RWPE1 (cell line): ENCODE data around the gene ZEB2.

Source experiments
- CTCF ChIA-PET: fragments of 350-600 bp; sonication (Branson Sonifier 250); formaldehyde crosslinking; extraction: SDS; loops from one replicate; lab custom pipeline; 2021; lab: Yijun Ruan, JAX
- POLR2A ChIA-PET: fragments of 400-600 bp; formaldehyde crosslinking; extraction: SDS; loops from one replicate; lab custom pipeline; 2020; ENCODE audit warnings: antibody characterized with exemption; ENCODE audit not compliant: low non-redundant PET; lab: Yijun Ruan, JAX
- DNase-seq: peaks from one replicate; pipeline ENCODE4 v3.0.0; 2012; ENCODE audit warnings: low spot score
- H3K27ac ChIP-seq: fragments of 450-650 bp; 2 replicates; pipeline ENCODE4 v1.5.1; 2017
- TF ChIP-seq, protein P1 (sequence below): fragments of 450-650 bp; conservative IDR thresholded peaks from 2 replicates; pipeline ENCODE4 v1.5.1; 2017; ENCODE audit warnings: low read depth, mild to moderate bottlenecking

The ZEB2 gene

GRCh38 chr2:144516411-144516980, 3.4 kb downstream of the ZEB2 start:
- TF ChIP-seq, protein P1, sequence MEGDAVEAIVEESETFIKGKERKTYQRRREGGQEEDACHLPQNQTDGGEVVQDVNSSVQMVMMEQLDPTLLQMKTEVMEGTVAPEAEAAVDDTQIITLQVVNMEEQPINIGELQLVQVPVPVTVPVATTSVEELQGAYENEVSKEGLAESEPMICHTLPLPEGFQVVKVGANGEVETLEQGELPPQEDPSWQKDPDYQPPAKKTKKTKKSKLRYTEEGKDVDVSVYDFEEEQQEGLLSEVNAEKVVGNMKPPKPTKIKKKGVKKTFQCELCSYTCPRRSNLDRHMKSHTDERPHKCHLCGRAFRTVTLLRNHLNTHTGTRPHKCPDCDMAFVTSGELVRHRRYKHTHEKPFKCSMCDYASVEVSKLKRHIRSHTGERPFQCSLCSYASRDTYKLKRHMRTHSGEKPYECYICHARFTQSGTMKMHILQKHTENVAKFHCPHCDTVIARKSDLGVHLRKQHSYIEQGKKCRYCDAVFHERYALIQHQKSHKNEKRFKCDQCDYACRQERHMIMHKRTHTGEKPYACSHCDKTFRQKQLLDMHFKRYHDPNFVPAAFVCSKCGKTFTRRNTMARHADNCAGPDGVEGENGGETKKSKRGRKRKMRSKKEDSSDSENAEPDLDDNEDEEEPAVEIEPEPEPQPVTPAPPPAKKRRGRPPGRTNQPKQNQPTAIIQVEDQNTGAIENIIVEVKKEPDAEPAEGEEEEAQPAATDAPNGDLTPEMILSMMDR, result no peak
- H3K27ac ChIP-seq, result peak overlapping the region; percentile 76
- DNase-seq, result no peak
- CTCF ChIA-PET, result no interaction called here
- POLR2A ChIA-PET, result no interaction called here

DNA sequence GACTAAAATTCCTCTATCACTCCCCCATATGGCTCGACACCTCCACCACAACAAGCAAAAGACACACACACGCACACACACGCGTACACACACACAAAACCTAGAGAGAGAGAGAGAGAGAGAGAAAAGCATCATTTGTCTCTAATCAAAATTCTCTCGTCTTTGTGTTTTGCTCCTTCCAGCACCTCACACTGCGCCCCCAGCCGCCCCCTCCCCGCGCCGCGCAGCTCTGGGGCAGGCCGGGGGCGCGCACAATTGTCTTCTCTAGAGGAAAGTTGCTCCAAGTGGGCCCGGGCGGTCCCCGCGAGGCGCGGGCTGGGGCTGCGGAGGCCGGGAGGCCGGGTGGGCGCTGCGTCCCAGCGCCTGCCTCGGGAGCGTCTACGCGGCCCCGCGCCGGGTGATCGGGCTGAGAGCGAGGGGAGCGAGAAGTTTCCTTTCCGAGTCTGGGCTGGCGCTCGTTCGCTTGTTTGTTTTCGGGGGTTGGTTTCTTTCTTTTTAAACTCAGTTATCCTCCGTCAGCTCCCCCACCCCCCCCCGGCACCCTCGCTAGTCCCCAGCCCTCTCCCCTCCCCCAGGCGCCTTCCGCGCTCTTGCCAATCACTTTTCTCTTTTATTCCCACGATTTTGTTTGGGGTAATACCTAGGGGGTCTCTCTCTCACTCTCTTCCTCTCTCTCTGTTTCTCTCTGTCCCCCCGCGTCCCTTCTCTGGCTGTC, 4.1 kb downstream of the ZEB2 start:
- ChIA-PET CTCF (interaction anchor here (0.7 kb wide), 1 partner anchor 90 kb away, joined by 3 read pairs; no protein-coding TSS in a partner anchor), POLR2A (no interaction called here)
- DNase-seq, result no peak
- H3K27ac ChIP-seq, result no peak overlapping the region; the same call in 1 of the 2 replicates
- TF ChIP-seq, protein P1, result no peak

DNA sequence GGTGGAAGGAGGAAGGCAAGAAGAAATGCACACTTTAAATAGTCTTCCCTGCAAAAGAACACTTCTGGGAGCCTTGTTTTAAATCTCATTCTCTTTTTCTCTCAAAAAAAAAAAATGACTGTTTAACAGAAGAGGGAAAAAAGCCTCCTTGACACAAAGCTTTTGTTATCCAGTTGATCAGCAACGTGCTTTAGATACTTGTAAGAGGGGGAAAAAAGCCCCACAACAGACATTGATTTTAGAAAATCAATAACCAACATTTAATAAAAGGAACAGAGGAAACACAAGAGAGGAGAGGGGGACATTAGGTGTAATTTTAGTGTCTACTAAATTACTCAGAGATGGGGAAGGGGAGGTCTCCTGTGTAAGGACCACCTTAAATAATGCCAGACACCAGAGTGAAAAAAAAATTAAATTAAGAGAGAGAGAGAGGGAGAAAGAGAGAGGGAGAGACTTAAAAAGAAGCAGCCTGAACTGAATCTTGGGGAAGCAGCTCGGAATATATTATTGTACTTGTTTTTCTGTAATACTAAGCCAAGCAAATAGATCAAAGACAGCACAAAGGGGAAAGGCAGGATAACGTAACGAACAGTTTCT, 4.7 kb downstream of the ZEB2 start:
- H3K27ac ChIP-seq, result no peak overlapping the region
- POLR2A ChIA-PET, result no interaction called here
- DNase-seq, result no peak
- TF ChIP-seq, protein P1, result no peak
- CTCF ChIA-PET, result interaction anchor here (0.6 to 0.7 kb wide), 2 partner anchors 90 to 1116 kb away, joined by 3 to 7 read pairs; no protein-coding TSS in a partner anchor

- no peak for DNase-seq
- ChIA-PET POLR2A (no interaction called here), CTCF (interaction anchor here (0.6 kb wide), 2 partner anchors 174 to 1117 kb away, joined by 4 to 7 read pairs; no protein-coding TSS in a partner anchor)
- H3K27ac ChIP-seq, result no peak overlapping the region
- TF ChIP-seq, protein P1, result no peak
Measured at GRCh38 chr2:144514616-144515091, 5.3 kb downstream of the ZEB2 start.

GRCh38 chr2:144513388-144514101, 6.4 kb downstream of the ZEB2 start:
- ChIA-PET POLR2A (no interaction called here), CTCF (interaction anchor here (0.6 kb wide), 1 partner anchor 173 kb away, joined by 4 read pairs; no protein-coding TSS in a partner anchor)
- H3K27ac ChIP-seq, result no peak overlapping the region
- no peak for DNase-seq
- TF ChIP-seq, protein P1, result no peak

DNA sequence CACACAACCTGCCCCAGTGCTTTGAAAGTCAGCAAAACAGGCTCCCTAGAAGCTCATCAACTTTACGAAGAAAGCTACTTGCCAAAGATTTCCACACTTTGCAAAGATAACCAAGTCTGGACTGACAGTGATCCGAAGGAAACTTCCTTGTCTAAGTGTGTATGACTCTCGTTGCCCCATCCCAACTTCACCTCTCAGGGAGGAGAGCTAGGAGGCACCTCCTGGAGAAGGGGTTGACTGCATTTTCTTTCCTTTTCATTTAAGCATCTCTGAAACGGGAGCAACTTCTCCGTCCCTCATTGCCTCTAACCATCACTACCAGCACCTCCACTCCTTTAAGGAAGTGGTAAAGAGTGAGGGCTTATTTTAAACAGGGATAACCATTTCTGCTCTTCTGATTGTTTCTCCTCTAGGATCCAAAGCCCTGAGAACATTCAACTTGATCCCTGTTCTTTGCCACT, 7.0 kb downstream of the ZEB2 start:
- POLR2A ChIA-PET, result no interaction called here
- CTCF ChIA-PET, result no interaction called here
- DNase-seq, result no peak
- H3K27ac ChIP-seq, result no peak overlapping the region
- TF ChIP-seq, protein P1, result no peak
